ENCODE data around the gene MN1. TPM values are rescaled to one million over a fixed set of nuclear protein-coding genes. Genes with fewer than 3 reads are reported as not detected.

The MN1 gene
- total and polyA plus RNA-seq, 2 donors (not counting 1 experiment from before 2014, with no cell fraction given), result 2.8 to 7.4 TPM

DNA sequence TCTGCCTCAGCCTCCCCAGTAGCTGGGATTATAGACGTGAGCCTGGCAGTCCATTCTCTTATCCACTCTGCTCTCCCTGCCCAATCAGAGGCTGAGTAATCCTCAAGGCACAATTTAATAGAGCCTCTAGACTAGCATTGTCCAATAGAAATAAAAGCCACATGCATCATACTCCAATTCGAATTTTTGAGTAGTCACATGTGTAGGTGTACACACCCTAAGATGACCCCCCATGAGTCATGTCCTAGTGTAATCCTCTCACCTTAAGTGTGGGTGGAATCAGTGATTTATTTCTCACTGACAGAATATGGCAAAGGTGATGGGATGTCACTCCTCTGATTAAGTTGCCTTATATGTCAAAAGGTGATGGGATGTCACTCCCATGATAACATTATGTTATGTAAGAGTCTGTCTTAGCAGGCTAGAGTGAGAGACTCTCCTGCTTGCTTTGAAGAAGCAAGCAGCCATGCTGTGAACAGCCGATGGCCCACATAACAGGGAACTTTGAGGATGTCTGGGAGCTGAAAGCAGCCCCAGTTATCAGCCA lies 61.3 kb downstream of the MN1 start:
- DNase-seq (ENCODE audit: low read depth in 2 of 2), result no peak
- Histone ChIP-seq H3K27me3 (ENCODE audit: control insufficient read depth, insufficient read depth, low read length) (no peaks in the 10 kb centered on the region), H3K36me3 (ENCODE audit: control insufficient read depth, insufficient read depth, low read length) (no peaks in the 10 kb centered on the region), H4K20me1 (ENCODE audit: control insufficient read depth, extremely low read depth, insufficient read depth, low read length) (no peaks in the 10 kb centered on the region), H3K4me1 (ENCODE audit: control insufficient read depth, extremely low read depth, insufficient read depth, low read length) (no peaks in the 10 kb centered on the region), H3K79me2 (ENCODE audit: control insufficient read depth, insufficient read depth, low read length) (no peaks in the 10 kb centered on the region), H3K9ac (ENCODE audit: insufficient read depth, low read length) (no peak overlapping the region), H3K4me3 (replicated peaks in 1 of 4; ENCODE audit: control extremely low read depth in 1 of 4, insufficient read depth in 1 of 4, low read depth in 3 of 4, low read length in 4 of 4) (no peak overlapping the region), H3K9me3 (ENCODE audit: control insufficient read depth, insufficient read depth, low read depth, low read length) (no peaks in the 10 kb centered on the region), H2AFZ (ENCODE audit: low read length) (no peak overlapping the region), H3K4me2 (ENCODE audit: extremely low read depth, insufficient read depth, low read length) (no peak overlapping the region), H3K27ac (ENCODE audit: insufficient read depth, low read length) (no peak overlapping the region)
- TF ChIP-seq, protein P1, sequence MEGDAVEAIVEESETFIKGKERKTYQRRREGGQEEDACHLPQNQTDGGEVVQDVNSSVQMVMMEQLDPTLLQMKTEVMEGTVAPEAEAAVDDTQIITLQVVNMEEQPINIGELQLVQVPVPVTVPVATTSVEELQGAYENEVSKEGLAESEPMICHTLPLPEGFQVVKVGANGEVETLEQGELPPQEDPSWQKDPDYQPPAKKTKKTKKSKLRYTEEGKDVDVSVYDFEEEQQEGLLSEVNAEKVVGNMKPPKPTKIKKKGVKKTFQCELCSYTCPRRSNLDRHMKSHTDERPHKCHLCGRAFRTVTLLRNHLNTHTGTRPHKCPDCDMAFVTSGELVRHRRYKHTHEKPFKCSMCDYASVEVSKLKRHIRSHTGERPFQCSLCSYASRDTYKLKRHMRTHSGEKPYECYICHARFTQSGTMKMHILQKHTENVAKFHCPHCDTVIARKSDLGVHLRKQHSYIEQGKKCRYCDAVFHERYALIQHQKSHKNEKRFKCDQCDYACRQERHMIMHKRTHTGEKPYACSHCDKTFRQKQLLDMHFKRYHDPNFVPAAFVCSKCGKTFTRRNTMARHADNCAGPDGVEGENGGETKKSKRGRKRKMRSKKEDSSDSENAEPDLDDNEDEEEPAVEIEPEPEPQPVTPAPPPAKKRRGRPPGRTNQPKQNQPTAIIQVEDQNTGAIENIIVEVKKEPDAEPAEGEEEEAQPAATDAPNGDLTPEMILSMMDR (conservative IDR thresholded peaks at IDR 0.05 in 1 of 2, IDR thresholded peaks at IDR 0.05 in 1 of 2; ENCODE audit: low read depth in 1 of 2, low read length in 2 of 2), result no peak
- TF ChIP-seq EZH2 (IDR thresholded peaks at IDR 0.05; ENCODE audit: low read length, missing control alignments), result no peak

DNA sequence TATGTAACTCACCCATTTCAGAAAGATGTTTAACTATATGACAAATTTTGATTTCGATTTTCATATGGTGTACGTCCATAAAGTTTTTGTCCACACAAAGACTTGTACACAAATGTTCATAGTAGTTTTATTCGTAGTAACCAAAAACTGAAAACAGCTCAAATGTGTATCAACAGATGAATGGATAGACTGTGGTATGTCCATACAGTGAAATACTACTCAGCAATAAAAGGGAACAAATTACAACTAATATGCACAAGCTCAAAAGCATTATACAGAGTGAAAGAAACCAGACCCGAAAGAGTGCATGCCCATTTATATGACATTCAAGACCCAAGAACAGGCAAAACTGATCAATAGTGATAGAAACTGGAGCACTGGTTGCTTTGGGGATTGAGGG lies 64.0 kb downstream of the MN1 start:
- no peak overlapping the region for H3K4me2 ChIP-seq (ENCODE audit: extremely low read depth, insufficient read depth, low read length)
- no peaks in the 10 kb centered on the region for H3K36me3 ChIP-seq (ENCODE audit: control insufficient read depth, insufficient read depth, low read length)
- no peak for TF ChIP-seq EZH2 (IDR thresholded peaks at IDR 0.05; ENCODE audit: low read length, missing control alignments)
- TF ChIP-seq, protein P1 (conservative IDR thresholded peaks at IDR 0.05 in 1 of 2, IDR thresholded peaks at IDR 0.05 in 1 of 2; ENCODE audit: low read depth in 1 of 2, low read length in 2 of 2), result no peak
- H3K4me1 ChIP-seq (ENCODE audit: control insufficient read depth, extremely low read depth, insufficient read depth, low read length), result no peaks in the 10 kb centered on the region
- H3K9ac ChIP-seq (ENCODE audit: insufficient read depth, low read length), result no peak overlapping the region
- H3K9me3 ChIP-seq (ENCODE audit: control insufficient read depth, insufficient read depth, low read depth, low read length), result no peaks in the 10 kb centered on the region
- DNase-seq (ENCODE audit: low read depth in 2 of 2), result no peak
- H3K27me3 ChIP-seq (ENCODE audit: control insufficient read depth, insufficient read depth, low read length), result no peaks in the 10 kb centered on the region
- H3K4me3 ChIP-seq (replicated peaks in 1 of 4; ENCODE audit: control extremely low read depth in 1 of 4, insufficient read depth in 1 of 4, low read depth in 3 of 4, low read length in 4 of 4), result no peak overlapping the region
- no peak overlapping the region for H3K27ac ChIP-seq (ENCODE audit: insufficient read depth, low read length)
- H2AFZ ChIP-seq (ENCODE audit: low read length), result no peak overlapping the region
- no peaks in the 10 kb centered on the region for H4K20me1 ChIP-seq (ENCODE audit: control insufficient read depth, extremely low read depth, insufficient read depth, low read length)
- no peaks in the 10 kb centered on the region for H3K79me2 ChIP-seq (ENCODE audit: control insufficient read depth, insufficient read depth, low read length)

DNA sequence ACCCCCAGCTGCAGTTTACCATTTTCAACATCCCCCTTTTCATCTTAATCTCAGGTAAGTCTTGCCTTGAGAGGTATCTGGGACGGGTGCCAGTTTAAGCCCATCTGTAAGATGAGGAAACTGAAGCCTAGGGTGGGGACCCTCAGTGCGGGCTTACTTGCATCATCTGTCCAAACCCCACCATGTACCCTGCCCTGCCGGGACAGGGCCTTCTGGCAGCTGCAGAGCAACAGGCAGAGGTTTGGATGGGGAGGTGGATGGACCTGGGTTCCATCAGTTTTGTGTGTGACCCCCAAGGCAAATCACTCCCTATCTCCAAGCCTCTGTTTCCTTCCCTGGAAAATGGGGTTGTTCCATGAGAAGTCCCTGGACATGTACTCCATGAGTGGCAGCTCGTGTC lies 67.5 kb downstream of the MN1 start:
- no peaks in the 10 kb centered on the region for H3K36me3 ChIP-seq (ENCODE audit: control insufficient read depth, insufficient read depth, low read length)
- no peaks in the 10 kb centered on the region for H3K79me2 ChIP-seq (ENCODE audit: control insufficient read depth, insufficient read depth, low read length)
- H3K27me3 ChIP-seq (ENCODE audit: control insufficient read depth, insufficient read depth, low read length), result no peaks in the 10 kb centered on the region
- no peak overlapping the region for H3K27ac ChIP-seq (ENCODE audit: insufficient read depth, low read length)
- H3K4me1 ChIP-seq (ENCODE audit: control insufficient read depth, extremely low read depth, insufficient read depth, low read length), result no peaks in the 10 kb centered on the region
- TF ChIP-seq, protein P1 (conservative IDR thresholded peaks at IDR 0.05 in 1 of 2, IDR thresholded peaks at IDR 0.05 in 1 of 2; ENCODE audit: low read depth in 1 of 2, low read length in 2 of 2), result no peak
- TF ChIP-seq EZH2 (IDR thresholded peaks at IDR 0.05; ENCODE audit: low read length, missing control alignments), result no peak
- no peaks in the 10 kb centered on the region for H4K20me1 ChIP-seq (ENCODE audit: control insufficient read depth, extremely low read depth, insufficient read depth, low read length)
- no peak overlapping the region for H3K4me3 ChIP-seq (replicated peaks in 1 of 4; ENCODE audit: control extremely low read depth in 1 of 4, insufficient read depth in 1 of 4, low read depth in 3 of 4, low read length in 4 of 4)
- no peak for DNase-seq (ENCODE audit: low read depth in 2 of 2)
- H3K9me3 ChIP-seq (ENCODE audit: control insufficient read depth, insufficient read depth, low read depth, low read length), result no peaks in the 10 kb centered on the region
- H2AFZ ChIP-seq (ENCODE audit: low read length), result no peak overlapping the region
- H3K4me2 ChIP-seq (ENCODE audit: extremely low read depth, insufficient read depth, low read length), result no peak overlapping the region
- H3K9ac ChIP-seq (ENCODE audit: insufficient read depth, low read length), result no peak overlapping the region
